RWPE2 (cell line): ENCODE results near the gene STIM1.
"Not testable (repeated sequence)": the region's sequence is repeated elsewhere in the genome, so short reads cannot be mapped to it uniquely, and the experiment has no call there.

Source experiments
- ATAC-seq: fragments of 200-7000 bp; cut with Tn5 transposase; 3 replicates; pipeline ENCODE4 v1.9.1; 2021; ENCODE audit warnings: low read depth
- DNase-seq: peaks from one replicate; pipeline ENCODE4 v3.0.0-alpha.2; 2020; ENCODE audit warnings: low spot score
- H3K27ac ChIP-seq: fragments of 450-650 bp; 2 replicates; pipeline ENCODE4 v1.5.1; 2017; ENCODE audit warnings: mild to moderate bottlenecking; ENCODE audit not compliant: poor library complexity, severe bottlenecking
- H3K27me3 ChIP-seq: fragments of 250-450 bp; sonication (Bioruptor Pico); 2 replicates; pipeline ENCODE4 v1.5.1; 2021; ENCODE audit warnings: mild to moderate bottlenecking, moderate library complexity; ENCODE audit not compliant: insufficient read depth, poor library complexity, severe bottlenecking
- H3K36me3 ChIP-seq: fragments of 250-450 bp; sonication (Bioruptor Pico); 2 replicates; pipeline ENCODE4 v1.5.1; 2020; ENCODE audit warnings: low read depth, mild to moderate bottlenecking, moderate library complexity
- H3K4me1 ChIP-seq: fragments of 250-450 bp; sonication (Bioruptor Pico); 2 replicates; pipeline ENCODE4 v1.5.1; 2021; ENCODE audit warnings: mild to moderate bottlenecking, moderate library complexity; ENCODE audit not compliant: insufficient read depth, poor library complexity, severe bottlenecking
- H3K4me3 ChIP-seq: fragments of 250-450 bp; sonication (Bioruptor Pico); 2 replicates; pipeline ENCODE4 v1.5.1; 2021; ENCODE audit warnings: mild to moderate bottlenecking, moderate library complexity; ENCODE audit not compliant: severe bottlenecking
- H3K9me3 ChIP-seq: fragments of 250-450 bp; sonication (Bioruptor Pico); 2 replicates; pipeline ENCODE4 v1.5.1; 2021; ENCODE audit warnings: mild to moderate bottlenecking, moderate library complexity; ENCODE audit not compliant: severe bottlenecking
- CTCF ChIP-seq: fragments of 450-650 bp; IDR thresholded peaks from one replicate; pipeline ENCODE4 v1.5.1; 2017; ENCODE audit warnings: mild to moderate bottlenecking, moderate library complexity; ENCODE audit not compliant: poor library complexity, severe bottlenecking

The STIM1 gene

DNA sequence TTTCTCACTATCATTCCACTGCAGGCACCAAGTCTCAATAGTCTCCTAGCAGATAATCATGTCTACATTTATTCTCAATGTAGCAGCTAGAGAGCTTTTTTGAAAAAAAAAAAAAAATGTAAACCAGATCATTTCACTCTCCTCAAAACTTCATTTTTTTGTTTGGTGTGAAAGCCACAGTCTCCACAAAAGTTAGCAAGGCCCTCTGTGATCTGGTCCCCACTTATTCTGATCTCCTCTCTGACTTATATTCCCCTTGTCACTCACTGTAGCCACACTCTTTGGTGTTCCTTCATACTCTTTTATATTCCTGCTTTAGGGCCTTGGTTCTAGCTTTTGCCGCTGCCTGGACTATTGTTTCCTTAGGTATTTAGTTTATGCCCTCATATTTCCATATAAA, 137.5 kb downstream of the STIM1 start:
- ATAC-seq (no peak), DNase-seq (no peak)
- no peaks in the 10 kb centered on the region for H3K9me3 ChIP-seq
- no peak overlapping the region for H3K27ac ChIP-seq
- H3K27me3 ChIP-seq, result no peaks in the 10 kb centered on the region
- no peaks in the 10 kb centered on the region for H3K36me3 ChIP-seq
- H3K4me3 ChIP-seq, result no peak overlapping the region
- no peaks in the 10 kb centered on the region for H3K4me1 ChIP-seq
- no peak for TF ChIP-seq CTCF

- Histone ChIP-seq H3K4me1 (no peaks in the 10 kb centered on the region), H3K27ac (no peak overlapping the region), H3K4me3 (no peak overlapping the region), H3K9me3 (no peaks in the 10 kb centered on the region), H3K36me3 (no peaks in the 10 kb centered on the region), H3K27me3 (no peaks in the 10 kb centered on the region)
- ATAC-seq, result no peak
- no peak for TF ChIP-seq CTCF
- DNase-seq, result no peak
Observed at GRCh38 chr11:3994030-3994640, 138.7 kb downstream of the STIM1 start.

DNA sequence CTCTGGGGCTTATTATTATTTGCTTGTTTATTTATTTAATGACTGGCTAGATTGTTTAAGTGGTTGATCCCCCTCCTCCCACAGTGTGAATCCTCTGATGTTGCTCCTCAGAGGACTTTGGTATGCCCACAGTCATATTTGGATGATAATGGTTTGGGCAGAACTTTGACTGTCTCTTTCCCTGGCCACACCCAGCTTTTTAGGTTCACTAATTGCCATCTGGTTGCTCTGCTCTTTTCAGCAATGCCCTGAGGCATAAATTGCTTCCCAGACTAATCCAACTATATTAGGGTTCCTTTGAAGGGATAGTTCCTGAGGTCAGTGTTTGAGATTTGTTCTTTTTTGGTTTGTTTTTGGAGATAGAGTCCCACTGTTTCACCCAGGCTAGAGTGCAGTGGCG, 139.8 kb downstream of the STIM1 start:
- H3K9me3 ChIP-seq, result no peaks in the 10 kb centered on the region
- no peaks in the 10 kb centered on the region for H3K27me3 ChIP-seq
- H3K36me3 ChIP-seq, result no peaks in the 10 kb centered on the region
- TF ChIP-seq CTCF, result no peak
- no peak overlapping the region for H3K27ac ChIP-seq
- ATAC-seq, result no peak
- no peak for DNase-seq
- H3K4me3 ChIP-seq, result no peak overlapping the region
- H3K4me1 ChIP-seq, result no peaks in the 10 kb centered on the region

DNA sequence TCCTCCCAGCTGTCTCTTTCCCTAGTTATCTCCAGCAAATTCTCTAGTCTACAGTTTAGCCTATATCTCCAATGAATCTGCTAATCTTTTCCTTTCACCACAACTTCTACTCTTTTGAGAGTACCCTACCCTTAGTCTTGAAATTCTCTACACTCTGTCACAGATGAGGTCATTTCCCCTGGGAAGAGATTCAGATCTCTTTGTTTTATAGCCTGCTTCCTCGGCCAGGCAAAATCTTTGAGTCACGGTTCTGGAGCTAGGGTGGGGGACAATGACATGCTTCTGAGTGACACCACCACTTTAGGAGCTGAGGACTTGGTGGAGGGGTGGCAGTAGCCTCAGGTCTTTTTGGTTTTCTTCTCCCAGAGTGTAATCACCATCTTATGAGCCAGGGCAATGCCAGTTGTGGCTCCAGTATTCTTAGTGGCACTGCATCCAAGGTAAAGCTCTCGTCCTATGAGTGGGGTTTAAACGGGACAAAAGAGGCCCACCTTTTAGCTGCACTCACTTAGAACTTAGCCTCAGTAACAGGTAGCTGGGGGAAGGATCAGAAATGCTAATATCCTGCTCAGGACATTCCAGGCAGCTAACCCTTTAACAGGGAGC, 140.6 kb downstream of the STIM1 start:
- no peak for TF ChIP-seq CTCF
- Histone ChIP-seq H3K36me3 (no peaks in the 10 kb centered on the region), H3K4me3 (no peak overlapping the region), H3K27ac (no peak overlapping the region), H3K27me3 (no peaks in the 10 kb centered on the region), H3K4me1 (no peaks in the 10 kb centered on the region), H3K9me3 (no peaks in the 10 kb centered on the region)
- ATAC-seq (no peak), DNase-seq (no peak)

- Histone ChIP-seq H3K9me3 (no peaks in the 10 kb centered on the region), H3K27me3 (no peaks in the 10 kb centered on the region), H3K4me3 (no peak overlapping the region), H3K27ac (no peak overlapping the region), H3K36me3 (no peaks in the 10 kb centered on the region), H3K4me1 (no peaks in the 10 kb centered on the region)
- DNase-seq, result no peak
- TF ChIP-seq CTCF, result no peak
- no peak for ATAC-seq
Observed at GRCh38 chr11:3996651-3997050, 141.2 kb downstream of the STIM1 start.

- not testable (repeated sequence) for DNase-seq, H3K27ac ChIP-seq, H3K36me3 ChIP-seq, H3K9me3 ChIP-seq, H3K4me3 ChIP-seq, ATAC-seq, H3K4me1 ChIP-seq, H3K27me3 ChIP-seq
Observed at GRCh38 chr11:4004753-4005152, 149.3 kb downstream of the STIM1 start.
